Mucosa of descending colon (tissue), 3 donors: ENCODE data around the gene TMEM130. TPM values are rescaled to one million over a fixed set of nuclear protein-coding genes. Genes with fewer than 3 reads are reported as not detected.

Experiments used
- ATAC-seq: fragments of 200-7000 bp; cut with Tn5 transposase; one replicate; pipeline ENCODE4 v1.9.1; 2020; ENCODE audit warnings: mild to moderate bottlenecking, moderate library complexity
- DNase-seq, 3 donors: peaks; one replicate each; pipeline ENCODE4 v3.0.0-alpha.2; 2020
- H3K36me3 ChIP-seq: fragments of 200-600 bp; one replicate; pipeline ENCODE4 v1.8.0; 2021; ENCODE audit warnings: low read depth, mild to moderate bottlenecking
- H3K4me1 ChIP-seq: fragments of 200-600 bp; one replicate; pipeline ENCODE4 v1.8.0; 2021; ENCODE audit warnings: low read depth, mild to moderate bottlenecking
- H3K4me3 ChIP-seq: fragments of 200-600 bp; one replicate; pipeline ENCODE4 v1.8.0; 2021; ENCODE audit warnings: mild to moderate bottlenecking
- H3K9me3 ChIP-seq: fragments of 200-600 bp; one replicate; pipeline ENCODE4 v1.8.0; 2021; ENCODE audit warnings: mild to moderate bottlenecking
- CTCF ChIP-seq: fragments of 200-600 bp; IDR thresholded peaks from one replicate; pipeline ENCODE4 v1.8.0; 2022; ENCODE audit warnings: antibody characterized with exemption, mild to moderate bottlenecking
- intact Hi-C, 2 donors: fragments of 100-400 bp; cut with DNase I in 1 of 2; cut with micrococcal nuclease in 1 of 2; formaldehyde crosslinking; loops; one replicate each; pipeline versions ENCODE4 v1.11.0 to v1.11.1; 2022; cut with DNase I, micrococcal nuclease
- long read RNA-seq, 2 donors: library from polyadenylated mRNA; unstranded; transcript quantifications; one replicate each; pipeline ENCODE4 v2.0.0, GENCODE V29; 2019 to 2021
- total RNA-seq, 3 donors: library from RNA; stranded (reverse); fragmentation: NEBNext Ultra II Directional in 2 of 3; extraction: Animal tissue kit (Norgen Biotek cat#: 25700) in 2 of 3; gene quantifications; one replicate each; pipeline versions ENCODE4 v1.2.1 to v1.2.4, GENCODE V29; 2021 to 2023
- donor health status: DM: no; HTN: no; CAD: no; lungs with moderate emphysema.
- donor health status: DM: no; HTN: no; CAD: no.
- donor health status: DM: no; HTN: yes; CAD: no.

The TMEM130 gene
- total RNA-seq, result 1 to 10 TPM in 1 of 3 donors, under 1 TPM in 2; 0.22 to 5.4 (median 0.38) TPM
- long read RNA-seq, donor 1, transcript TMEM130-201 (8 exons, 3,015 nt), result major isoform, 8 of 10 reads
- long read RNA-seq, donor 1, partial matches to known transcripts, result 0 of 10 reads
- long read RNA-seq, donor 1, other reads (novel, unspliced or antisense), result 1 of 10 reads
- long read RNA-seq, donor 2, result 0 reads

GRCh38 chr7:98869597-98870120, at the start of gene TMEM130:
TSS of gene TMEM130 (minus strand) at chr7:98870014. CDS start at chr7:98869861, 153 bp downstream.
- intact Hi-C loops, result no loop called here
- peaks cover 3% of the 10 kb centered on the region for H3K4me1 ChIP-seq
- H3K9me3 ChIP-seq, result no peaks in the 10 kb centered on the region
- DNase-seq (peak in 1 of 3 donors; percentile 48), ATAC-seq (peak; percentile 47)
- H3K36me3 ChIP-seq, result no peaks in the 10 kb centered on the region
- no peak for TF ChIP-seq CTCF
- H3K4me3 ChIP-seq, result no peak within 1 kb of the TSS

- Histone ChIP-seq H3K4me1 (no peaks in the 10 kb centered on the region), H3K36me3 (peaks cover 9% of the 10 kb centered on the region), H3K4me3 (no peak overlapping the region), H3K9me3 (no peaks in the 10 kb centered on the region)
- intact Hi-C loops, result no loop called here
- no peak for DNase-seq
- no peak for TF ChIP-seq CTCF
- no peak for ATAC-seq
Measured at GRCh38 chr7:98917331-98917730, 47.5 kb upstream of the TMEM130 start.

- intact Hi-C loops, result no loop called here
- DNase-seq (no peak), ATAC-seq (no peak)
- TF ChIP-seq CTCF, result no peak
- Histone ChIP-seq H3K4me3 (no peak overlapping the region), H3K4me1 (no peaks in the 10 kb centered on the region), H3K36me3 (peaks cover 4% of the 10 kb centered on the region), H3K9me3 (no peaks in the 10 kb centered on the region)
Measured at GRCh38 chr7:98913612-98914011, 43.8 kb upstream of the TMEM130 start.

DNA sequence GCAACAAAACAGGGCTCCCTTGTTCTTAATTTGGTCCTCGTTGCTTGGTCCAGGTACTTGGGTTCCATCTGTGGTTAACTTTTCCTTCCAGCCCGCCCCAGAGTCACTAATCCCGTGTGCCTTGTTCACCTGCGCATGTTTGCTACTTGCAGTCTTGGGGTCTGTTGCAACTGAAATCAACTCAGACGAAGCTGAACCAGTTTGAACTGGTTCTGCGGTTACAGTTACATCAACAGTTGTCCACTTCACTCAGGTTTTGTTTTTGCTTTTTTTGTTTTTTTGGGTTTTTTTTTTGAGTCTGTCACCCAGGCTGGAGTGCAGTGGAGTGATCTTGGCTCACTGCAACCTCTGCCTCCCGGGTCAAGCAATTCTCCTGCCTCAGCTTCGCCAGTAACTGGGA, 43.2 kb upstream of the TMEM130 start:
- intact Hi-C loops, result no loop called here
- Histone ChIP-seq H3K9me3 (no peaks in the 10 kb centered on the region), H3K4me1 (no peaks in the 10 kb centered on the region), H3K36me3 (peaks cover 4% of the 10 kb centered on the region), H3K4me3 (no peak overlapping the region)
- no peak for ATAC-seq
- TF ChIP-seq CTCF, result no peak
- DNase-seq, result no peak

DNA sequence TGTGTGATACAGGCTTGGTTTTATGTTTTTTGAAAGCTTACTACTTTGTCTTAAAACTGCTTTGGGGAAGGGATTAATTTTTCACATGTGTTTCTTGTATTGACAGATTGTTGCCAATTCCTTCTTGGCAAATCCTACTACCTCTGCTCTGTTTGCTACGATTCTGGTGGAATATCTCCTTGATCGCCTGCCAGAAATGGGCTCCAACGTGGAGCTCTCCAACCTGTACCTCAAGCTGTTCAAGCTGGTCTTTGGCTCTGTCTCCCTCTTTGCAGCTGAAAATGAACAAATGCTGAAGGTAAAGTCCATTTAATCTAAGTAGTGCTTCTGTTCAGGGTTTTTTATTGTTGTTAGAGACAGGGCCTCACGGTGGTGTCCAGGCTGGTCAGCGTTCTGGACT, 42.1 kb upstream of the TMEM130 start:
- Histone ChIP-seq H3K9me3 (no peaks in the 10 kb centered on the region), H3K4me3 (no peak overlapping the region), H3K36me3 (no peaks in the 10 kb centered on the region), H3K4me1 (no peaks in the 10 kb centered on the region)
- TF ChIP-seq CTCF, result no peak
- intact Hi-C loops, result no loop called here
- ATAC-seq (no peak), DNase-seq (no peak)
